RWPE1 (cell line): ENCODE data around the gene WIPF2.
"Not testable (repeated sequence)": the region's sequence is repeated elsewhere in the genome, so short reads cannot be mapped to it uniquely, and the experiment has no call there.

Source experiments
- CTCF ChIA-PET: fragments of 350-600 bp; sonication (Branson Sonifier 250); formaldehyde crosslinking; extraction: SDS; loops from one replicate; lab custom pipeline; 2021; lab: Yijun Ruan, JAX
- POLR2A ChIA-PET: fragments of 400-600 bp; formaldehyde crosslinking; extraction: SDS; loops from one replicate; lab custom pipeline; 2020; ENCODE audit warnings: antibody characterized with exemption; ENCODE audit not compliant: low non-redundant PET; lab: Yijun Ruan, JAX
- DNase-seq: peaks from one replicate; pipeline ENCODE4 v3.0.0; 2012; ENCODE audit warnings: low spot score
- H3K27ac ChIP-seq: fragments of 450-650 bp; 2 replicates; pipeline ENCODE4 v1.5.1; 2017
- CTCF ChIP-seq: fragments of 450-650 bp; conservative IDR thresholded peaks from 2 replicates; pipeline ENCODE4 v1.5.1; 2017; ENCODE audit warnings: low read depth, mild to moderate bottlenecking

The WIPF2 gene

DNA sequence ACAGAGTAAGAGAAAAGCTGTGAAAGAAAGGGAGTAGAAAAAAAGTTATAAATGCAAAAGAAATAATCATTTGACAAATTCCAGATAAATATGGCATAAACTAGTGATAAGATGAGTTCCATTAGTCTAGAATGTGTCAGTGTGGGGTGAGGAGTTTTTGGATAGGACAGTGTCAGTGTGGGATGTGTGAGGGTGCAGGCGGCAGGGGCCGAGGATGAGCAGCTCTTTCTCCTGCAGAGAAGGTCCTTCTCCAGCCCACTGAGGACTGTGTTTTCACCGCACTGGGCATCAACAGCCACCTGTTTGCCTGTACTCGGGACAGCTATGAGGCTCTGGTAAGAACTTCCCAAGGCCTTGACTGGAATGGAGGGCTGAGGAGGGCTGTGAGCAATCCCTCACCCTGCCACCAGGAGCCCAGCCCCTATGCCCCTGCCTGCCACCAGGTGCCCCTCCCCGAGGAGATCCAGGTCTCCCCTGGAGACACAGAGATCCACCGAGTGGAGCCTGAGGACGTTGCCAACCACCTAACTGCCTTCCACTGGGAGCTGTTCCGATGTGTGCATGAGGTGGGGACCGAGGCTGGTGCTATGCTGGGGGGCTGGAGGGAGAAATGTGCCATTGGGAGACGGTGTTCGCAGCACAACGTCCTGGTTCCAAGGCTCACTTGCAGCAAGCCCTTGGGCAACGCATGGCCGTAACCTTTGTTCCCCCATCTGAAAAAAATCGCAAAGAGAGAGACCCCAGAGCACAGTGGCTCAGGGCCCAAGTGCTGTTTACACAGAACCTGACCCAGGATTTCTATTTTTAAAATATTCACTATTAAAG lies 28.7 kb upstream of the WIPF2 start:
- TF ChIP-seq CTCF, result no peak
- no peak overlapping the region for H3K27ac ChIP-seq
- no peak for DNase-seq
- ChIA-PET POLR2A (no interaction called here), CTCF (interaction anchor here (0.6 to 1.6 kb wide), 6 partner anchors 12 to 226 kb away, joined by 3 to 7 read pairs (median 4); partner anchors contain the start of gene RARA)

- POLR2A ChIA-PET, result no interaction called here
- peak; percentile 58 for DNase-seq
- CTCF ChIA-PET, result interaction anchor here (1.0 to 1.6 kb wide), 3 partner anchors 13 to 152 kb away, joined by 3 to 7 read pairs (median 4); no protein-coding TSS in a partner anchor
- H3K27ac ChIP-seq, result peak overlapping the region; percentile 18; the same call in 1 of the 2 replicates
- peak; percentile 84 for TF ChIP-seq CTCF
These were observed 27.6 kb upstream of the WIPF2 start for GRCh38 chr17:40191237-40192208.

- ChIA-PET POLR2A (no interaction called here), CTCF (no interaction called here)
These were observed 26.1 kb upstream of the WIPF2 start for GRCh38 chr17:40192961-40193360.

DNA sequence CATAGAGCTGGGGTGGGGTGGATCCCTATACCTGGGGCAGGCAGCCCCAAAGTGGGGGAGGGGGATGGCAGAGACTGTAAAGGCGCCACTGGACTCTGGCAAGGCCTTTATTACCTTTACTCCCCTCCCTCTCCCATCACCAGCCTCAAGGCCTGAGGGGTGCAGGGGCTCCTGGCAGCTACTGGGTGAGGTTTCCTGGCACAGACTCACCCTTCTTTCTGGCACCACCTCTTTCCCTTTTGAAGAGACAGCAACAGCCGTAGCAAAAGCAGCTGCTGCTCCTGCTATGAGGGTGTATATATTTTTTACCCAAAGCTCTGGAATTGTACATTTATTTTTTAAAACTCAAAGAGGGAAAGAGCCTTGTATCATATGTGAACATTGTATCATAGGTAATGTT lies 24.3 kb upstream of the WIPF2 start:
- TF ChIP-seq CTCF, result no peak
- peak overlapping the region; percentile 69 for H3K27ac ChIP-seq
- CTCF ChIA-PET, result interaction anchor here (0.7 kb wide), 1 partner anchor 167 kb away, joined by 6 read pairs; no protein-coding TSS in a partner anchor
- POLR2A ChIA-PET, result no interaction called here
- no peak for DNase-seq

More at GRCh38 chr17:40192961-40193360, 26.1 kb upstream of the WIPF2 start:
- no peak for DNase-seq
- no peak for TF ChIP-seq CTCF
- peak overlapping the region; percentile 69 for H3K27ac ChIP-seq

DNA sequence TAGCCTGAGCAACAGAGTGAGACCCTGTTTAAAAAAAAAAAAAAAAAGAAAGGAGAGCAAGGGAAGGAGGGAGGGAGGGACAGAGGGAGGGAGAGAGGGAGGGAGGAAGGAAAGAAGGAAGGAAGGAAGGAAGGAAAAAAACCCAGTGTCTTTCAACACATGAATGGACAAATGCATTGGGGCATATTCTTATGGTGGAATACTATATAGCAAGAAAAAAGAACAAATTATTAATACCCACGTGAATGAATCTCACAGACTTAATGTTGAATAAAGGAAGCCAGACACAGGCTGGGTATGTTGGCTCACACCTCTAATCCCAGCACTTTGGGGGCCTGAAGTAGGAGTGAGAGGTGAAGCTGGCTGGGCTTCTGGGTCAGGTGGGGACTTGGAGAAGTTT lies 21.6 kb upstream of the WIPF2 start:
- ChIA-PET POLR2A (no interaction called here), CTCF (interaction anchor here (0.5 to 0.7 kb wide), 2 partner anchors 10 to 157 kb away, joined by 3 read pairs; no protein-coding TSS in a partner anchor)
- TF ChIP-seq CTCF, result no peak
- no peak overlapping the region for H3K27ac ChIP-seq
- DNase-seq, result no peak

DNA sequence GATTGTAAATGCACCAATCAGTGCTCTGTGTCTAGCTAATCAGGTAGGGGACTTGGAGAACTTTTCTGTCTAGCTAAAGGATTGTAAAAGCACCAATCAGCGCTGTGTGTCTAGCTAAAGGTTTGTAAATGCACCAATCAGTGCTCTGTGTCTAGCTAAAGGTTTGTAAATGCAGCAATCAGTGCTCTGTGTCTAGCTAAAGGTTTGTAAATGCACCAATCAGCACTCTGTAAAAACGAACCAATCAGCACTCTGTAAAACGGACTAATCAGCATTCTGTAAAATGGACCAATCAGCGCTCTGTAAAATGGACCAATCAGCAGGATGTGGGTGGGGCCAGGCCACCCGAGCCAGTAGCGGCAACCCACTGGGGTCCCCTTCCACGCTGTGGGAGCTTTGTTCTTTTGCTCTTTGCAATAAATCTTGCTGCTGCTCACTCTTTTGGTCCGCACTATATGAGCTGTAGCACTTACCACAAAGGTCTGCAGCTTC lies 21.1 kb upstream of the WIPF2 start:
- ChIA-PET POLR2A (interaction anchor here (0.6 kb wide), 1 partner anchor 87 kb away, joined by 5 read pairs; no protein-coding TSS in a partner anchor), CTCF (interaction anchor here (0.7 kb wide), 1 partner anchor 10 kb away, joined by 3 read pairs; no protein-coding TSS in a partner anchor)
- H3K27ac ChIP-seq, DNase-seq: not testable (repeated sequence)
